SK-N-SH (cell line): ENCODE results near the gene BNIP5.

Experiments
- TF ChIP-seq, protein P1 (sequence below): fragments of 200-600 bp; sonication (generic); IDR thresholded peaks from 2 replicates; pipeline ENCODE4 v1.6.1; 2017; ENCODE audit warnings: antibody characterized with exemption, mild to moderate bottlenecking, moderate library complexity
- TF ChIP-seq, protein P2 (sequence below): IDR thresholded peaks from 2 replicates; pipeline ENCODE4 v1.4.0; 2012; ENCODE audit warnings: low read depth, borderline replicate concordance
- TF ChIP-seq, protein P3 (sequence below): fragments of 150-350 bp; IDR thresholded peaks from 2 replicates; pipeline ENCODE4 v1.6.1; 2017; ENCODE audit warnings: antibody characterized with exemption, low read length, low read depth, borderline replicate concordance

DNA sequence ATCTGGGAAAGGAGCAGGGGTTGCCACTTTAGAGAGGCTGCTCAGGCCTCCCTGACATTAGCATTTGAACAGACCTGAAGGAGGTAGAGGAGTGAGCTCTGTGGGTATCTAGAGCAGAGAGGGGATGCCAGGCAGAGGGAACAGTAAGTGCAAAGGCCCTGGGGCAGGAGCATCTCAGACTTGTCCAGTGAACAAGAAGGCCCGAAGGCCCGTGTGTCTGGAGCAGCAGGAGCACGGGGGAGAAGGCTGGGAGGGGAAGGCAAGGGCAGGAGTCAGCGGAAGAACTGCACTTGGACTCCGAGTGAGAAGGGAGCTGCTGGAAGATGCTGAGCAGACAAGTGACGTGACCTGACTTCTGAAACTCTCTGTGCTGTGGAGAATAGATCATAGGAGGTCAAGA lies 35.4 kb upstream of the BNIP5 start:
- TF ChIP-seq, protein P1, sequence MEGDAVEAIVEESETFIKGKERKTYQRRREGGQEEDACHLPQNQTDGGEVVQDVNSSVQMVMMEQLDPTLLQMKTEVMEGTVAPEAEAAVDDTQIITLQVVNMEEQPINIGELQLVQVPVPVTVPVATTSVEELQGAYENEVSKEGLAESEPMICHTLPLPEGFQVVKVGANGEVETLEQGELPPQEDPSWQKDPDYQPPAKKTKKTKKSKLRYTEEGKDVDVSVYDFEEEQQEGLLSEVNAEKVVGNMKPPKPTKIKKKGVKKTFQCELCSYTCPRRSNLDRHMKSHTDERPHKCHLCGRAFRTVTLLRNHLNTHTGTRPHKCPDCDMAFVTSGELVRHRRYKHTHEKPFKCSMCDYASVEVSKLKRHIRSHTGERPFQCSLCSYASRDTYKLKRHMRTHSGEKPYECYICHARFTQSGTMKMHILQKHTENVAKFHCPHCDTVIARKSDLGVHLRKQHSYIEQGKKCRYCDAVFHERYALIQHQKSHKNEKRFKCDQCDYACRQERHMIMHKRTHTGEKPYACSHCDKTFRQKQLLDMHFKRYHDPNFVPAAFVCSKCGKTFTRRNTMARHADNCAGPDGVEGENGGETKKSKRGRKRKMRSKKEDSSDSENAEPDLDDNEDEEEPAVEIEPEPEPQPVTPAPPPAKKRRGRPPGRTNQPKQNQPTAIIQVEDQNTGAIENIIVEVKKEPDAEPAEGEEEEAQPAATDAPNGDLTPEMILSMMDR: no peak
- TF ChIP-seq, protein P2, sequence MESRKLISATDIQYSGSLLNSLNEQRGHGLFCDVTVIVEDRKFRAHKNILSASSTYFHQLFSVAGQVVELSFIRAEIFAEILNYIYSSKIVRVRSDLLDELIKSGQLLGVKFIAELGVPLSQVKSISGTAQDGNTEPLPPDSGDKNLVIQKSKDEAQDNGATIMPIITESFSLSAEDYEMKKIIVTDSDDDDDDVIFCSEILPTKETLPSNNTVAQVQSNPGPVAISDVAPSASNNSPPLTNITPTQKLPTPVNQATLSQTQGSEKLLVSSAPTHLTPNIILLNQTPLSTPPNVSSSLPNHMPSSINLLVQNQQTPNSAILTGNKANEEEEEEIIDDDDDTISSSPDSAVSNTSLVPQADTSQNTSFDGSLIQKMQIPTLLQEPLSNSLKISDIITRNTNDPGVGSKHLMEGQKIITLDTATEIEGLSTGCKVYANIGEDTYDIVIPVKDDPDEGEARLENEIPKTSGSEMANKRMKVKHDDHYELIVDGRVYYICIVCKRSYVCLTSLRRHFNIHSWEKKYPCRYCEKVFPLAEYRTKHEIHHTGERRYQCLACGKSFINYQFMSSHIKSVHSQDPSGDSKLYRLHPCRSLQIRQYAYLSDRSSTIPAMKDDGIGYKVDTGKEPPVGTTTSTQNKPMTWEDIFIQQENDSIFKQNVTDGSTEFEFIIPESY: no peak
- TF ChIP-seq, protein P3, sequence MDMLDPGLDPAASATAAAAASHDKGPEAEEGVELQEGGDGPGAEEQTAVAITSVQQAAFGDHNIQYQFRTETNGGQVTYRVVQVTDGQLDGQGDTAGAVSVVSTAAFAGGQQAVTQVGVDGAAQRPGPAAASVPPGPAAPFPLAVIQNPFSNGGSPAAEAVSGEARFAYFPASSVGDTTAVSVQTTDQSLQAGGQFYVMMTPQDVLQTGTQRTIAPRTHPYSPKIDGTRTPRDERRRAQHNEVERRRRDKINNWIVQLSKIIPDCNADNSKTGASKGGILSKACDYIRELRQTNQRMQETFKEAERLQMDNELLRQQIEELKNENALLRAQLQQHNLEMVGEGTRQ: no peak
